ENCODE measurements around the gene ATRX.
"Not testable (repeated sequence)": the region's sequence is repeated elsewhere in the genome, so short reads cannot be mapped to it uniquely, and the experiment has no call there.

The ATRX gene

DNA sequence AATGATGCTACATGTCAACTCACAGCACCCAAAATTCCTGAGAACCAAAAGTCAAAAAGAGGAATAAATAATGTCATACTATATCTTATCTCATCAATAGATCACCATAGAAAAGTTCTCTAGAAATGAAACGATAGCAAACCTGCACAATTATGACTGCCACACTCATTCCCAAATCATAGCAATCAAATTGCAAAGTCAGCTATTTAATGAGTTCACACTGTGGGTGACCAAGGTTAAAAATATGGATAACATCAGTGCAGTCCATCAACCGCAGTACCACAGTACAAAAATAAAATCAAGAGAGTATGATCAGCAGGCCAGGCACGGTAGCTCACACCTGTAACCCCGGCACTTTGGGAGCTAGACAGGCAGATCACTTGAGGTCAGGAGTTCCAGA, 62.3 kb downstream of the ATRX start:
- Histone ChIP-seq H3K9me3 (replicated peaks; ENCODE audit: low read length) (no peaks in the 10 kb centered on the region), H3K9ac (ENCODE audit: low read depth, low read length) (no peak overlapping the region), H3K4me1 (ENCODE audit: control insufficient read depth, insufficient read depth, low read length) (no peaks in the 10 kb centered on the region), H3K36me3 (ENCODE audit: insufficient read depth, low read length) (no peaks in the 10 kb centered on the region), H3K4me2 (ENCODE audit: low read length) (no peak overlapping the region), H3K27me3 (ENCODE audit: control insufficient read depth, insufficient read depth, low read length) (no peaks in the 10 kb centered on the region), H3K4me3 (ENCODE audit: low read length) (no peak overlapping the region)

DNA sequence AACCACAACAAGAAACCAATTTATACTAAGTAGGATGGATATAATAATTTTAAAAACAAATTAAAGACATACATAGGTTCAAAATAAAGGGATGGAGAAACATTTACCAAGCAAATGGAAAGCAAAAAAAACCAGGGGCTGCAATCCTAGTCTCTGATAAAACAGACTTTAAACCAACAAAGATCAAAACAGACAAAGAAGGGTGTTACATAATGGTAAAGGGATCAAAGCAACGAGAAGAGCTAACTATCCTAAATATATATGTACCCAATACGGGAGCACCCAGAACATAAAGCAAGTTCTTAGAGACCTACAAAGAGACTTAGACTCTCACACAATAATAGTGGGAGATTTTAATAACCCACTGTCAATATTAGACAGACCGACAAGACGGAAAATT, 66.6 kb downstream of the ATRX start:
- Histone ChIP-seq H3K4me3 (ENCODE audit: low read length) (no peak overlapping the region), H3K27me3 (ENCODE audit: control insufficient read depth, insufficient read depth, low read length) (no peaks in the 10 kb centered on the region), H3K9me3 (replicated peaks; ENCODE audit: low read length) (no peaks in the 10 kb centered on the region), H3K4me1 (ENCODE audit: control insufficient read depth, insufficient read depth, low read length) (no peaks in the 10 kb centered on the region), H3K9ac (ENCODE audit: low read depth, low read length) (no peak overlapping the region), H3K36me3 (ENCODE audit: insufficient read depth, low read length) (peaks cover 5% of the 10 kb centered on the region), H3K4me2 (ENCODE audit: low read length) (no peak overlapping the region)

DNA sequence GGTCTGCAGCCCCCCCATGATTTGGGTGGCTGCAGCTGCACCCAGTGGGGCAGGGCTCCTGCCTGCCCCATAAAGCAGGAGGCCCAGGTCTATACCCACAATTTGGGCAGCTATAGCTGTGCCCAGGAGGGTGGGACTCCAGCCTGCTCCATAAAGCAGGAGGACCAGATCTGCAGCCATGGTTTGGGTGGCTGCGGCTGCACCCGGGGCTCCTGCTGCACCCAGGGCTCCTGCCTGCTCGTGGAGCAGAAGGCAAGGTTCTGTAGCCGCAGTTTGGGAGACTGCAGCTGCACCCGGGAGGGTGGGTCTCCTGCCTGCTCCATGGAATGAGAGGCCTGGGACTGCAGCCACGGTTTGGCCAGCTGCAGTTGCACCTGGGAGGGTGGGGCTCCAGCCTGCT, 81.1 kb downstream of the ATRX start:
- Histone ChIP-seq H3K9ac (ENCODE audit: low read depth, low read length) (no peak overlapping the region), H3K9me3 (replicated peaks; ENCODE audit: low read length) (no peaks in the 10 kb centered on the region), H3K36me3 (ENCODE audit: insufficient read depth, low read length) (peaks cover 3% of the 10 kb centered on the region), H3K4me1 (ENCODE audit: control insufficient read depth, insufficient read depth, low read length) (no peaks in the 10 kb centered on the region), H3K27me3 (ENCODE audit: control insufficient read depth, insufficient read depth, low read length) (no peaks in the 10 kb centered on the region), H3K4me3 (ENCODE audit: low read length) (no peak overlapping the region), H3K4me2 (ENCODE audit: low read length) (no peak overlapping the region)

DNA sequence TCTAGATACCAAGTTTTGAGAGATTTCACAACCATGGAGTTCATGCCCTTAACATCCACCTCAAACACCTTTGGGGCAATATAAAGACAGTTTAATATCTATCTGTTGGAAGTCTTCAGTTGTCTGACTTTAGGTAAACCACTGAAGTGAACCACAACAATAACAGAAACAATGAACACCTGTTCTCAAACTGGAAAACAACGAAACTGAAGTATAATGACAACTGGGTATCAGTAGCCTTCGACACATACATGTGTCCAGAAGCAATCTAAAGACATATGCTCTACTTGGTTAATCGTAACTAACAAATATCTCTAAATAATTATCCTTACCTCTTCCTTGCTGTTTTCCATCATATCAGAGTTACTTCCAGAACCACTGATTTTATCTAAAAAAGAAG, 87.8 kb downstream of the ATRX start:
- Histone ChIP-seq H3K9me3 (replicated peaks; ENCODE audit: low read length) (no peaks in the 10 kb centered on the region), H3K4me2 (ENCODE audit: low read length) (no peak overlapping the region), H3K4me1 (ENCODE audit: control insufficient read depth, insufficient read depth, low read length) (no peaks in the 10 kb centered on the region), H3K36me3 (ENCODE audit: insufficient read depth, low read length) (peaks cover 8% of the 10 kb centered on the region), H3K27me3 (ENCODE audit: control insufficient read depth, insufficient read depth, low read length) (no peaks in the 10 kb centered on the region), H3K9ac (ENCODE audit: low read depth, low read length) (no peak overlapping the region), H3K4me3 (ENCODE audit: low read length) (no peak overlapping the region)

DNA sequence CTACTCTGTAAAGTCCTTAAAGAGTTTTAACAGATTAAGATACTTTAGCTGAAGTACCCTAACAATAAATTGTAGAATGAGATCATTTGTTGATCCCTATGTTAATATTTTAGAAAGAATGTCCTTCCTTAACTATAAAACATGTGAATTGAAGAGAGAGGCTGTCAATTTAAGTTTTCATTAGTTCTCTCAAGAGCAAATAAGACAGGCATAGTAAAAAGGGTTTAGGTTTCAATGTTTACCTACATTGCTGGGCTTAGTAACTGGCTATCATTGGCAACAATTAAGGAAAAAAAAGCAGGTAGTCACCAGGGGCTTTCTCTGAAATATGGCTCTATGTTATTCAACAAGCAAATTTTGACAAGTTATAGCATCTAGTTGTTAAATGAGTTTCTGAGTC, 91.5 kb downstream of the ATRX start:
- no peaks in the 10 kb centered on the region for H3K9me3 ChIP-seq (replicated peaks; ENCODE audit: low read length)
- H3K4me2 ChIP-seq (ENCODE audit: low read length): no peak overlapping the region
- H3K4me1 ChIP-seq (ENCODE audit: control insufficient read depth, insufficient read depth, low read length): no peaks in the 10 kb centered on the region
- no peak overlapping the region for H3K9ac ChIP-seq (ENCODE audit: low read depth, low read length)
- H3K27me3 ChIP-seq (ENCODE audit: control insufficient read depth, insufficient read depth, low read length): no peaks in the 10 kb centered on the region
- H3K4me3 ChIP-seq (ENCODE audit: low read length): no peak overlapping the region
- peaks cover 8% of the 10 kb centered on the region for H3K36me3 ChIP-seq (ENCODE audit: insufficient read depth, low read length)

DNA sequence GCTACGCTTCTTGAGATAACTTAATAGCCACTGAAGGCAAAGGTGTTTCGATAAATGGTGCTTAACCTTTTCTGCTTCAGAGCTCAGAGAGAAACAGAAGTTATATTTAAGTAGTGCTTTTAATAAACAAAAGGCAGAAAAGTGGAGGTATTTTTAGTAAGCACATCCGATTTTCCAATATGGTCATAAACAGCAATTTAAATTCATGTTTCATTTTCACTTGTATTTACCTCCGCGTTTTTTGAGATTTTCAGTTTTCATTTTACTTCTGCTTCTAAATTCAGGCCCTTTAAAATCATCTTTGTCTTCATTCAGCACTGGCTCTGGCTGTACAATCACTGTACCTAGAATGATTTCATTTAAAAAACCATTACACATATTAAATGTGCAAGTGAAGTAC, 92.4 kb downstream of the ATRX start:
- H3K27me3 ChIP-seq (ENCODE audit: control insufficient read depth, insufficient read depth, low read length): no peaks in the 10 kb centered on the region
- H3K4me2 ChIP-seq (ENCODE audit: low read length): no peak overlapping the region
- no peak overlapping the region for H3K9ac ChIP-seq (ENCODE audit: low read depth, low read length)
- no peaks in the 10 kb centered on the region for H3K9me3 ChIP-seq (replicated peaks; ENCODE audit: low read length)
- H3K4me3 ChIP-seq (ENCODE audit: low read length): no peak overlapping the region
- peaks cover 8% of the 10 kb centered on the region for H3K36me3 ChIP-seq (ENCODE audit: insufficient read depth, low read length)
- no peaks in the 10 kb centered on the region for H3K4me1 ChIP-seq (ENCODE audit: control insufficient read depth, insufficient read depth, low read length)

DNA sequence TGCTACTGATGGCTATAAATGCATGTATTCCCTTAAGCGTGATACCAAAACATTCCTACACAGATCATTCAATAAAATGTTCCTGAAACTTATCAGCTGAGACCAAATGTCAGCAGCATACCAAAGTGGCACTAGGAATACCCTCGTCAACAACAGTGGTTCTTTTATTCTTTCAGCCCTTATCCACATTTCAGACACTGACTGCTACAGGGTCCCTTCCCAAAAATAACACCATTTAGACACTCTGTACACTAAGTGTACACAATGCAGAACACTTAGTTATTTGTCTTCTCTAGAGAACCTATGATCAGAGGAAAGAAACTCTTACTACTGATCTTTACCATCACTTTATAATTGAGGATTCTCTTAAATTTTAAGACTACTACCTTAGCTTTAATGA, 94.1 kb downstream of the ATRX start:
- H3K4me2 ChIP-seq (ENCODE audit: low read length): no peak overlapping the region
- H3K9ac ChIP-seq (ENCODE audit: low read depth, low read length): no peak overlapping the region
- H3K4me1 ChIP-seq (ENCODE audit: control insufficient read depth, insufficient read depth, low read length): no peaks in the 10 kb centered on the region
- no peaks in the 10 kb centered on the region for H3K27me3 ChIP-seq (ENCODE audit: control insufficient read depth, insufficient read depth, low read length)
- no peaks in the 10 kb centered on the region for H3K9me3 ChIP-seq (replicated peaks; ENCODE audit: low read length)
- H3K4me3 ChIP-seq (ENCODE audit: low read length): no peak overlapping the region
- peaks cover 4% of the 10 kb centered on the region for H3K36me3 ChIP-seq (ENCODE audit: insufficient read depth, low read length)

DNA sequence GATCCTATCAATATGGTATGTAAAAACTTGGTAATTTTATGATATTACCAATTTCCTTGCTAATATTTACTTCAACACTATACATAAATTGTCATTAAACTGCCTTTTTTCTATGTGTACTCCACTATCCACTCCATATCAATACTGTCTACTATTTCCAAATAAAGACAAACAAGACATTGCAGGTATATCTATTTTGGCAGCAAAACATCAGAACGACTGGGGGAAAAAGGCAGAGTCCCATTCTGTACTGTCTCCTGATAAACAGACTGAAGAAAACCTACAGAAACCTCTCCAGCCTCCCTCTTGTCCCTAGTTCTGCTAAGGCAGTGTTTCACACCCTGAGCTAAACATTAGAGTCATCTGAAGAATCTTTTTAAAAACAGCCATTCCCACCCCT, 96.6 kb downstream of the ATRX start:
- Histone ChIP-seq H3K4me1 (ENCODE audit: control insufficient read depth, insufficient read depth, low read length) (no peaks in the 10 kb centered on the region), H3K9me3 (replicated peaks; ENCODE audit: low read length) (no peaks in the 10 kb centered on the region), H3K36me3 (ENCODE audit: insufficient read depth, low read length) (peaks cover 4% of the 10 kb centered on the region), H3K9ac (ENCODE audit: low read depth, low read length) (no peak overlapping the region), H3K4me2 (ENCODE audit: low read length) (no peak overlapping the region), H3K4me3 (ENCODE audit: low read length) (no peak overlapping the region), H3K27me3 (ENCODE audit: control insufficient read depth, insufficient read depth, low read length) (no peaks in the 10 kb centered on the region)

DNA sequence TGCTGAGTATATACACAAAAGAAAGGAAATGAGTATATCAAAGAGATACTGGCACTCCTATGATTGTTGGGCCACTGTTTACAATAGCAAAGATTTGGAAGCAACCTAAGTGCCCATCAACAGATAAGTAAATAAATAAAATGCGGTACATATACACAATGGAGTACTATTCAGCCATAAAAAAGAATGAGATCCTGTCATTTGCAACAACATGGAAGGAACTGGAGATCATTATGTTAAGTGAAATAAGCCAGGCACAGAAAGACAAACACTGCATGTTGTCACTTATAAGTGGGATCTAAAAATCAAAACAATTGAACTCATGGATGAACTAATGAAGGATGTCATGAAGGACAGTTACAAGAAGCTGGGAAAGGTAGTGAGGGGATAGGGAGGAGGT, 100.3 kb downstream of the ATRX start:
- H3K4me3 ChIP-seq (ENCODE audit: low read length); H3K27me3 ChIP-seq (ENCODE audit: control insufficient read depth, insufficient read depth, low read length); H3K4me2 ChIP-seq (ENCODE audit: low read length); H3K9ac ChIP-seq (ENCODE audit: low read depth, low read length); H3K4me1 ChIP-seq (ENCODE audit: control insufficient read depth, insufficient read depth, low read length); H3K9me3 ChIP-seq (replicated peaks; ENCODE audit: low read length): not testable (repeated sequence)
- H3K36me3 ChIP-seq (ENCODE audit: insufficient read depth, low read length): peaks cover 16% of the 10 kb centered on the region

DNA sequence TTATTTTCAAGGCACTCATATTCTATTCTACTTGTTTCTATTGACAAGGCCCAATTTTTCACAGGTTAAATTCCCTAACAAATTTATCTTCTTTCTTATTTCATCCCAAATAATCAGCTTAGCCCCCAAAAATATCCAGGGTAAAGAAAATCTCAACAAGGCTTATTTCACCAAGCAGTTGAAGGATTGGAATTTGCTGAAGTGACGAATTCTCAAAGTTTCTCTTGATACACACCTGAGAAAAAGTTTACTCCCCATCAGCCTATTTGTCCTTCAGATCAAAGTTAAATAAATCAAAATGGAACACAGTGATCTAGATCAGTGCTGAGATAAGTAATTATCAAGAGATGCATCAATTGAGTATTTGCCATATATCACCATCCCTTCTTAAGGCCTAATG, 106.9 kb downstream of the ATRX start:
- H3K27me3 ChIP-seq (ENCODE audit: control insufficient read depth, insufficient read depth, low read length): no peaks in the 10 kb centered on the region
- H3K4me1 ChIP-seq (ENCODE audit: control insufficient read depth, insufficient read depth, low read length): no peaks in the 10 kb centered on the region
- no peak overlapping the region for H3K4me2 ChIP-seq (ENCODE audit: low read length)
- H3K4me3 ChIP-seq (ENCODE audit: low read length): no peak overlapping the region
- no peak overlapping the region for H3K9ac ChIP-seq (ENCODE audit: low read depth, low read length)
- H3K36me3 ChIP-seq (ENCODE audit: insufficient read depth, low read length): peaks cover 14% of the 10 kb centered on the region
- no peaks in the 10 kb centered on the region for H3K9me3 ChIP-seq (replicated peaks; ENCODE audit: low read length)

DNA sequence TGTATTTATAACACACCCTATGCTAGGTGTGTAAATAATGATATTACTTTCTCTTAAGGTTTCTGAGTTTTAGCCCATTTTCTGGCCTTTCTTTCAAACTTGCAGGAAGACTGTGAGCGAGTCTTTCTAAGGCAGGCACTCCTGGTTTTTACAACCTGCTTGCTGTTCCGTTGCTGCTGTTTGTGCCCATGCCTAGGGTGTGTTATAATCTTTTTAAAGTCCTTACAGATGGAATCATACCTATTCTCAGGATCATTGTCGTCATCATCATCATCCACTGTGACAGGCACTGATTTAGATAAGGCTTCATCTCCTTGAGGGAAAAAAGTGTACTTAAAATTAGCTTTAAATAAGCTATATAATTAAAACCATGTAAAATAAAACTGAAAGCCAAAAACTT, 110.0 kb downstream of the ATRX start:
- no peaks in the 10 kb centered on the region for H3K4me1 ChIP-seq (ENCODE audit: control insufficient read depth, insufficient read depth, low read length)
- H3K9ac ChIP-seq (ENCODE audit: low read depth, low read length): no peak overlapping the region
- H3K9me3 ChIP-seq (replicated peaks; ENCODE audit: low read length): no peaks in the 10 kb centered on the region

DNA sequence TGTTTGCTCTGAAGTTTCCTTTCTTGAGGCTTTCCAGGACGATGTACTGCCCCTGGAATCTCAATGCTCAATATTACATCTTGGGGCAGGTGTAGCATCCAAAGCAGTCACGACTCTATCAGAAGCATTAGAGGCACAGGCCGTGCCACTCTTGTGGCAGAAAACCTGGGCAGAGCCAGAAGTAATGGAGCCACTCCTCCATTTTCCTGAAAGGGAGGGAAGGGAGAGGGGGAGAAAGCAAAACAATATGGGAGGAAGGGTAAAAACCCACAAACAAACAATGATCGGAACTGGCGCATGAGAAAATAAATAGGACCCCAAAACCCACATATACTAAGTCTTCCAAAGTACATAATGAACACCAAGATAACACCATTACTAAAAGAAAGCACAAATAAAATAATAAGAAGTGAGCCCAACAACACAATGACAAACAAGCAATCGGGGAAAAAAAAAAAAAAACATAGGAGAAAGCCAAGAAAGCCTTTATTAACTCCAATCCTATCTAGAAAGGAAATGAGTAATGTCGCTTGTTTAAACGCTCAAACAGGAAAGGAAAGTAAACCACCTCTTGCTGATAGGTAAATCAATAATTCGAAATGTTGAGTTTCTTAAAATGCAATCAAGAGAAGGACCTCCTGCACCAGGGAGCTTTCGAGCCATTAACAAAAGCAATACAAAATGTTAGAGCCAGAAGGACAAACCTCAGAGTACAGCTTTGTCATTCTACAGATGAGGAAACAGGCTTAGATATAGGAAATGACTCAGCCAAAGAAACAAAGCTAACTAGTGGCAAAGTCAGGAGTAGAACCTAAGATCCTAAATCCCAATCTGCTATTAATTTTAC, 117.4 kb downstream of the ATRX start:
- no peaks in the 10 kb centered on the region for H3K27me3 ChIP-seq (ENCODE audit: control insufficient read depth, insufficient read depth, low read length)
- H3K36me3 ChIP-seq (ENCODE audit: insufficient read depth, low read length): no peaks in the 10 kb centered on the region
- H3K4me3 ChIP-seq (ENCODE audit: low read length): no peak overlapping the region
- H3K9me3 ChIP-seq (replicated peaks; ENCODE audit: low read length): no peaks in the 10 kb centered on the region
- H3K4me2 ChIP-seq (ENCODE audit: low read length): peak overlapping the region; percentile 26
- H3K9ac ChIP-seq (ENCODE audit: low read depth, low read length): no peak overlapping the region
- peaks cover 11% of the 10 kb centered on the region for H3K4me1 ChIP-seq (ENCODE audit: control insufficient read depth, insufficient read depth, low read length)

More for the DNA sequence above, 110.0 kb downstream of the ATRX start:
- H3K4me3 ChIP-seq (ENCODE audit: low read length): no peak overlapping the region
- no peaks in the 10 kb centered on the region for H3K36me3 ChIP-seq (ENCODE audit: insufficient read depth, low read length)
- H3K4me2 ChIP-seq (ENCODE audit: low read length): no peak overlapping the region
- H3K27me3 ChIP-seq (ENCODE audit: control insufficient read depth, insufficient read depth, low read length): no peaks in the 10 kb centered on the region

Data from skeletal muscle satellite cell (primary cell).